DND-41 (cell line): ENCODE results near the gene PHLDB3.
"Not testable (repeated sequence)": the region's sequence is repeated elsewhere in the genome, so short reads cannot be mapped to it uniquely, and the experiment has no call there.

ENCODE experiments used
- ATAC-seq: fragments of 200-7000 bp; cut with Tn5 transposase; 3 replicates; pipeline ENCODE4 v1.9.1; 2021; ENCODE audit warnings: low read depth; ENCODE audit not compliant: insufficient read depth
- DNase-seq: peaks from one replicate; pipeline ENCODE4 v3.0.0-alpha.2; 2020
- H2AFZ ChIP-seq: 2 replicates; pipeline ENCODE4 v1.6.0; 2012; ENCODE audit warnings: low read depth, low read length
- H3K27ac ChIP-seq: 2 replicates; pipeline ENCODE4 v1.5.1; 2012; ENCODE audit warnings: low read length, inconsistent platforms
- H3K27me3 ChIP-seq: fragments of 200-600 bp; sonication (generic); 2 replicates; pipeline ENCODE4 v1.6.0; 2012; ENCODE audit warnings: low read length, mild to moderate bottlenecking, inconsistent platforms; ENCODE audit not compliant: insufficient read depth, poor library complexity
- H3K36me3 ChIP-seq: 2 replicates; pipeline ENCODE4 v1.5.1; 2012; ENCODE audit warnings: low read length, inconsistent platforms; ENCODE audit not compliant: insufficient read depth
- H3K4me1 ChIP-seq: 2 replicates; pipeline ENCODE4 v1.5.1; 2012; ENCODE audit warnings: mild to moderate bottlenecking, low read length; ENCODE audit not compliant: insufficient read depth
- H3K4me2 ChIP-seq: 2 replicates; pipeline ENCODE4 v1.6.0; 2012; ENCODE audit warnings: mild to moderate bottlenecking, moderate library complexity, low read length, inconsistent platforms; ENCODE audit not compliant: insufficient read depth
- H3K4me3 ChIP-seq, 2 experiments: fragments of 200-600 bp in 1 of 2; shearing (Covaris generic) in 1 of 2; 2 replicates each; pipeline ENCODE4 v1.5.1; 2012 to 2016; ENCODE audit warnings: inconsistent platforms in 2 of 2, low read length in 2 of 2, mild to moderate bottlenecking in 2 of 2, low read depth in 1 of 2, moderate library complexity in 1 of 2
- H3K79me2 ChIP-seq: 2 replicates; pipeline ENCODE4 v1.6.0; 2012; ENCODE audit warnings: low read length, inconsistent platforms; ENCODE audit not compliant: insufficient read depth
- H3K9ac ChIP-seq: 2 replicates; pipeline ENCODE4 v1.6.0; 2012; ENCODE audit warnings: low read depth, mild to moderate bottlenecking, inconsistent platforms, low read length, moderate library complexity
- H3K9me3 ChIP-seq: 2 replicates; pipeline ENCODE4 v1.5.1; 2012; ENCODE audit warnings: low read length, moderate library complexity, mild to moderate bottlenecking, inconsistent platforms; ENCODE audit not compliant: insufficient read depth, severe bottlenecking
- H4K20me1 ChIP-seq: 2 replicates; pipeline ENCODE4 v1.6.0; 2012; ENCODE audit warnings: low read length; ENCODE audit not compliant: insufficient read depth
- EZH2 ChIP-seq: IDR thresholded peaks from 3 replicates; pipeline ENCODE4 v1.6.1; 2012; ENCODE audit warnings: borderline replicate concordance, low read depth, mild to moderate bottlenecking, moderate library complexity, low read length, inconsistent platforms; ENCODE audit not compliant: severe bottlenecking
- TF ChIP-seq, protein P1 (sequence below): IDR thresholded peaks from 2 replicates; pipeline ENCODE4 v1.5.1; 2012; ENCODE audit warnings: borderline replicate concordance, low read length, moderate library complexity, mild to moderate bottlenecking; ENCODE audit not compliant: poor library complexity, severe bottlenecking; ENCODE audit errors: extremely low read depth

PHLDB3 gene

GRCh38 chr19:43551399-43552197 is 47.1 kb upstream of the PHLDB3 start:
- H3K4me1 ChIP-seq: no peaks in the 10 kb centered on the region
- H2AFZ ChIP-seq: no peak overlapping the region
- DNase-seq (no peak), ATAC-seq (no peak)
- H4K20me1 ChIP-seq: peaks cover 8% of the 10 kb centered on the region; the same call in 1 of the 2 replicates
- no peaks in the 10 kb centered on the region for H3K27me3 ChIP-seq
- H3K4me3 ChIP-seq: no peak overlapping the region
- H3K4me2 ChIP-seq: no peak overlapping the region
- H3K36me3 ChIP-seq: peaks cover 62% of the 10 kb centered on the region
- no peak for TF ChIP-seq EZH2
- TF ChIP-seq, protein P1, sequence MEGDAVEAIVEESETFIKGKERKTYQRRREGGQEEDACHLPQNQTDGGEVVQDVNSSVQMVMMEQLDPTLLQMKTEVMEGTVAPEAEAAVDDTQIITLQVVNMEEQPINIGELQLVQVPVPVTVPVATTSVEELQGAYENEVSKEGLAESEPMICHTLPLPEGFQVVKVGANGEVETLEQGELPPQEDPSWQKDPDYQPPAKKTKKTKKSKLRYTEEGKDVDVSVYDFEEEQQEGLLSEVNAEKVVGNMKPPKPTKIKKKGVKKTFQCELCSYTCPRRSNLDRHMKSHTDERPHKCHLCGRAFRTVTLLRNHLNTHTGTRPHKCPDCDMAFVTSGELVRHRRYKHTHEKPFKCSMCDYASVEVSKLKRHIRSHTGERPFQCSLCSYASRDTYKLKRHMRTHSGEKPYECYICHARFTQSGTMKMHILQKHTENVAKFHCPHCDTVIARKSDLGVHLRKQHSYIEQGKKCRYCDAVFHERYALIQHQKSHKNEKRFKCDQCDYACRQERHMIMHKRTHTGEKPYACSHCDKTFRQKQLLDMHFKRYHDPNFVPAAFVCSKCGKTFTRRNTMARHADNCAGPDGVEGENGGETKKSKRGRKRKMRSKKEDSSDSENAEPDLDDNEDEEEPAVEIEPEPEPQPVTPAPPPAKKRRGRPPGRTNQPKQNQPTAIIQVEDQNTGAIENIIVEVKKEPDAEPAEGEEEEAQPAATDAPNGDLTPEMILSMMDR: no peak
- no peak overlapping the region for H3K27ac ChIP-seq
- H3K9ac ChIP-seq: no peak overlapping the region
- H3K9me3 ChIP-seq: no peaks in the 10 kb centered on the region
- H3K79me2 ChIP-seq: no peaks in the 10 kb centered on the region

- H4K20me1 ChIP-seq: no peaks in the 10 kb centered on the region; the same call in 1 of the 2 replicates
- H3K79me2 ChIP-seq: no peaks in the 10 kb centered on the region
- no peak overlapping the region for H3K9ac ChIP-seq
- H3K4me1 ChIP-seq: no peaks in the 10 kb centered on the region
- H3K27me3 ChIP-seq: no peaks in the 10 kb centered on the region
- DNase-seq (no peak), ATAC-seq (no peak)
- no peak overlapping the region for H3K4me2 ChIP-seq
- H3K4me3 ChIP-seq: no peak overlapping the region
- H3K9me3 ChIP-seq: no peaks in the 10 kb centered on the region
- H2AFZ ChIP-seq: no peak overlapping the region
- peaks cover 64% of the 10 kb centered on the region for H3K36me3 ChIP-seq
- no peak overlapping the region for H3K27ac ChIP-seq
- TF ChIP-seq EZH2: no peak
- TF ChIP-seq, protein P1: no peak
Measured at GRCh38 chr19:43548706-43549105, 44.2 kb upstream of the PHLDB3 start.

DNA sequence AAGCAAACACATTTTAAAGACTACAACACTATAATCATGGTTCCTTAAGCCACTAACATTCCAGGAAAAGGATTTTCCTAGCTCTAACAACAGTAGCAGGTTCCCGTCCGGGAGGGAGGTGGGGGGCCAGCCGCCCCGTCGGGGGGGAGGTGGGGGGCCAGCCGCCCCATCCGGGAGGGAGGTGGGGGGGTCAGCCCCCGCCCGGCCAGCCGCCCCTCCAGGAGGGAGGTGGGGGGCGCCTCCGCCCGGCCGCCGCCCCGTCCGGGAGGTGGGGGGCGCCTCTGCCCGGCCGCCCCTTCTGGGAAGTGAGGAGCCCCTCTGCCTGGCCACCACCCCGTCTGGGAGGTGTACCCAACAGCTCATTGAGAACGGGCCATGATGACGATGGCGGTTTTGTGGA is 43.4 kb upstream of the PHLDB3 start:
- DNase-seq, H3K4me3 ChIP-seq, H3K4me2 ChIP-seq, ATAC-seq, H3K27me3 ChIP-seq, H3K79me2 ChIP-seq, H3K9me3 ChIP-seq, H3K4me1 ChIP-seq, H3K27ac ChIP-seq, H3K9ac ChIP-seq, H4K20me1 ChIP-seq, H2AFZ ChIP-seq: not testable (repeated sequence)
- H3K36me3 ChIP-seq: peaks cover 64% of the 10 kb centered on the region

GRCh38 chr19:43546581-43546980 is 42.0 kb upstream of the PHLDB3 start:
- Histone ChIP-seq H3K9ac (no peak overlapping the region), H3K4me3 (no peak overlapping the region), H3K27me3 (no peaks in the 10 kb centered on the region), H4K20me1 (no peaks in the 10 kb centered on the region), H2AFZ (no peak overlapping the region), H3K36me3 (peaks cover 65% of the 10 kb centered on the region), H3K9me3 (no peaks in the 10 kb centered on the region), H3K27ac (no peak overlapping the region), H3K79me2 (no peaks in the 10 kb centered on the region), H3K4me2 (no peak overlapping the region), H3K4me1 (no peaks in the 10 kb centered on the region)
- ATAC-seq (no peak), DNase-seq (no peak)
- TF ChIP-seq, protein P1: no peak
- no peak for TF ChIP-seq EZH2
